Gastrocnemius medialis (tissue), 4 donors: ENCODE data around the gene ELMO1. TPM values are rescaled to one million over a fixed set of nuclear protein-coding genes. Genes with fewer than 3 reads are reported as not detected.
A peak's percentile ranks its signal among the peaks of the same experiment; 100 is the strongest.

Experiments
- ATAC-seq, 2 donors: fragments of 150-250 bp; one replicate each; pipeline ENCODE4 v1.9.1; 2016
- DNase-seq, 2 donors: peaks; one replicate each; pipeline ENCODE4 v3.0.0-alpha.2; 2019
- H3K27ac ChIP-seq, 4 donors: fragments of 200-600 bp; sonication (generic); 1 replicate in 1 of 4; 2 replicates in 3 of 4; pipeline ENCODE4 v1.5.1; 2016 to 2018; ENCODE audit warnings: mild to moderate bottlenecking in 2 of 4, moderate library complexity in 1 of 4
- H3K27me3 ChIP-seq, 3 donors: fragments of 200-600 bp; sonication (generic) in 2 of 3; 1 replicate in 1 of 3; 2 replicates in 2 of 3; pipeline versions ENCODE4 v1.5.1 to v1.6.0; 2016 to 2019; ENCODE audit warnings: mild to moderate bottlenecking in 1 of 3, moderate library complexity in 1 of 3
- H3K36me3 ChIP-seq, 2 donors: fragments of 200-600 bp; sonication (generic) in 1 of 2; one replicate each; pipeline ENCODE4 v1.5.1; 2017 to 2018
- H3K4me1 ChIP-seq, 2 donors: fragments of 200-600 bp; sonication (generic) in 1 of 2; one replicate each; pipeline ENCODE4 v1.5.1; 2016 to 2017; ENCODE audit warnings: mild to moderate bottlenecking in 2 of 2
- H3K4me3 ChIP-seq, 4 donors: fragments of 200-600 bp; sonication (generic) in 3 of 4; 1 replicate in 1 of 4; 2 replicates in 3 of 4; pipeline ENCODE4 v1.5.1; 2016 to 2019; ENCODE audit warnings: mild to moderate bottlenecking in 2 of 4
- H3K9me3 ChIP-seq, 3 donors: fragments of 200-600 bp; sonication (generic) in 2 of 3; 1 replicate in 1 of 3; 2 replicates in 2 of 3; pipeline ENCODE4 v1.5.1; 2016 to 2019
- CTCF ChIP-seq, 5 experiments: fragments of 450-650 bp in 3 of 5; fragments of 200-600 bp in 2 of 5; sonication (generic) in 2 of 5; IDR thresholded peaks in 4 of 5; conservative IDR thresholded peaks in 1 of 5; 1 replicate in 4 of 5; 2 replicates in 1 of 5; pipeline ENCODE4 v1.5.1; 2016 to 2019; ENCODE audit warnings: antibody characterized with exemption in 5 of 5, mild to moderate bottlenecking in 3 of 5, moderate library complexity in 3 of 5
- POLR2A ChIP-seq, 2 donors: fragments of 450-650 bp; IDR thresholded peaks; one replicate each; pipeline ENCODE4 v1.6.1; 2017; ENCODE audit warnings: antibody characterized with exemption in 2 of 2, mild to moderate bottlenecking in 2 of 2, moderate library complexity in 2 of 2
- in situ Hi-C, 4 donors: fragments of 200-750 bp; cut with MboI; loops; one replicate each; pipeline versions ENCODE4 v1.15.0 to v1.8.0; 2017; ENCODE audit warnings: low sequenced_read_pairs in 4 of 4
- intact Hi-C: fragments of 100-400 bp; cut with DNase I; formaldehyde crosslinking; loops from one replicate; pipeline ENCODE4 v1.15.1; 2023; ENCODE audit warnings: low total_unique reads
- total RNA-seq, 4 donors: library from RNA; depleted of rRNA; stranded (reverse); fragments of >200 nt; gene quantifications; one replicate each; pipeline versions ENCODE4 v1.1.0 to v1.2.3, GENCODE V29; 2016

The ELMO1 gene
- total RNA-seq, 4 donors from 2014 or later = 8.4 to 18.9 (median 14.6) TPM

GRCh38 chr7:37448011-37448635 lies 541 bp downstream of the ELMO1 start:
- no peaks in the 10 kb centered on the region for H3K36me3 ChIP-seq
- intact Hi-C loops = loop anchor here (10.0 kb wide), 3 partner anchors 93 to 213 kb away; no protein-coding TSS in a partner anchor
- H3K4me1 ChIP-seq = peaks cover 0 to 4% of the 10 kb centered on the region in 2 donors
- TF ChIP-seq POLR2A (IDR thresholded peaks at IDR 0.05) (peak in 1 of 2 donors; percentile 2), CTCF (IDR thresholded peaks at IDR 0.05 in 4 of 5, conservative IDR thresholded peaks at IDR 0.05 in 1 of 5) (no peak)
- H3K27ac ChIP-seq = peak overlapping the region; percentile 80 to 84 (median 82)
- DNase-seq = no peak
- H3K9me3 ChIP-seq = no peaks in the 10 kb centered on the region
- H3K27me3 ChIP-seq = peaks cover 8 to 26% (median 11%) of the 10 kb centered on the region in 3 donors
- in situ Hi-C loops = no loop called here
- no peak for ATAC-seq
- peak overlapping the region; percentile 62 to 78 (median 68) for H3K4me3 ChIP-seq

- ATAC-seq = no peak
- Histone ChIP-seq H3K27ac (peak overlapping the region; percentile 6 to 84 (median 82)), H3K4me1 (peaks cover 0 to 6% of the 10 kb centered on the region in 2 donors), H3K36me3 (no peaks in the 10 kb centered on the region), H3K27me3 (peaks cover 5 to 26% (median 11%) of the 10 kb centered on the region in 3 donors), H3K4me3 (no peak overlapping the region), H3K9me3 (no peaks in the 10 kb centered on the region)
- DNase-seq = no peak
- in situ Hi-C loops = no loop called here
- TF ChIP-seq POLR2A (IDR thresholded peaks at IDR 0.05) = no peak
- no peak for TF ChIP-seq CTCF (IDR thresholded peaks at IDR 0.05 in 4 of 5, conservative IDR thresholded peaks at IDR 0.05 in 1 of 5)
- intact Hi-C loops = loop anchor here (10.0 kb wide), 3 partner anchors 92 to 212 kb away; no protein-coding TSS in a partner anchor
Measured at GRCh38 chr7:37446371-37446770, 2.3 kb downstream of the ELMO1 start.

DNA sequence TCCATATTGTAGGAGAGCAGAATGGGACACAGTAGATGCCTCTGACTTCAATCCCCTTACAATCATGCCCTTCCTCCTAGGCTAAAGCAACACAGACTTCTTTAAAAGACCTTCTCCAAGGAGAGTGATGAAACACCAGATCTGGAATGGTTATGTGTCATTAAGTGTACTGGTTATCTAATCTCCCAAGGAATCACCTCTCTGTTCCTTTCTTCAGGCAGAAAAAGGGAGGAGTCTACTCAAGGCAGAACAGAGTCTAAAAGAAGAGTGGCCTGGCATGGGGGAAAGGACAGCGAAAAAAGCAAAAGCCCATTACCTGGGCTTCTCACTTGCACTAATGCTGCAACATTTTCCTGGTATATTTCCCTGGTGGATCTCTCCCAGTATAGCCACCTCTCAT lies 2.9 kb downstream of the ELMO1 start:
- in situ Hi-C loops = no loop called here
- H3K9me3 ChIP-seq = no peaks in the 10 kb centered on the region
- peaks cover 5 to 26% (median 11%) of the 10 kb centered on the region in 3 donors for H3K27me3 ChIP-seq
- ATAC-seq = no peak
- intact Hi-C loops = loop anchor here (10.0 kb wide), 3 partner anchors 91 to 211 kb away; no protein-coding TSS in a partner anchor
- TF ChIP-seq POLR2A (IDR thresholded peaks at IDR 0.05) (no peak), CTCF (IDR thresholded peaks at IDR 0.05 in 4 of 5, conservative IDR thresholded peaks at IDR 0.05 in 1 of 5) (no peak)
- H3K36me3 ChIP-seq = no peaks in the 10 kb centered on the region
- peak overlapping the region in 2 of 4 donors; percentile 13 to 27 for H3K27ac ChIP-seq
- peaks cover 0 to 7% of the 10 kb centered on the region in 2 donors for H3K4me1 ChIP-seq
- H3K4me3 ChIP-seq = no peak overlapping the region
- no peak for DNase-seq

DNA sequence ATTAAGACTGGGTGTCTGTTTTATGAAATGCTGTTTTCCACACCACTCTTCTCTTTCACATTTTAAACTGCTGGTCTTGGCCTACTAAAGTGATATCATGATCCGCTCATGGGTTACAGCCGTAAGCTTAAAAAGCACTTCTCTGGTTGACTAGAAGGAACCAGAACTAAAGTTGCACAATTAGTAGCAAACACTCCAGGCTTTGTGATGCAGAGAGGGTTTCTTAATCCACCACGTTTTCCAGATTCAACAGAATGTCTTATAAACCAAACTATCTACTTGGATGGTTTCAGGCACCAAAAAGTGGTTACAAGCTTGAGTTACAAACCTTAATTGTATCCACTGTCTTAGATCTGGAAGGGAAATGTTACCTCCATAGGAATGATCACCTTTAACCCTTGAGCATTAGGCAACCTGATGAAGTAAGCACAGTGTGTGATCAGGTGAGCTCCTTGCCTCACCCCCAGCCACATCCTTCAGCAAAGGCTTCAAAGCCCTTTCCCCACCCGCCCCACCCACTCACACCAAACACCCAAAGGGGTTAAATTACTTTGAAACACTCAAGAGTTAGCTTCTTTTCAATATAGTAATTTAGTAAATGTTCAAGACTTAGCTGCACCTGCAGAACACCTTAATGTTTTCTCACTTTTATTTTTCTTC lies 3.5 kb downstream of the ELMO1 start:
- H3K4me1 ChIP-seq = peaks cover 0 to 7% of the 10 kb centered on the region in 2 donors
- intact Hi-C loops = loop anchor here (10.0 kb wide), 3 partner anchors 90 to 210 kb away; no protein-coding TSS in a partner anchor

DNA sequence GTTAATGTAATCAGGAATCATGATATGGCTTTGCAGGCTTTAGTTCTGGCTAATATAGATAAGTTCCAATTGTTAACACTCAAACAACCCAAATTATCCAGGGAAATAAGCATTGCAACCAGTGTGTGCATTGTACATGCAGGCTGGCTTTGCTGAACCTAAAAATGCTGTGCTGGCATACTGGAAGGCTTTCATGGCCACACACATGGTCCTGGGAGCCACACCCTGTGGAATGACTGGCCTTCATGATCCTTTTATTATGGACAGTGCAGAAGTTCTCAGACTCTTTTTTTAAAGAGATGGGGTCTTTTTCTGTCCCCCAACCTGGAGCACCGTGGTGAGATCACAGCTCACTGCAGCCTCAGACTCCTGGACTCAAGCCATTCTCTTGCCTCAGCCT lies 5.0 kb downstream of the ELMO1 start:
- in situ Hi-C loops = no loop called here
- H3K9me3 ChIP-seq = no peaks in the 10 kb centered on the region
- H3K27ac ChIP-seq = peak overlapping the region in 1 of 4 donors; percentile 22
- no peak for ATAC-seq
- peaks cover 2 to 12% (median 11%) of the 10 kb centered on the region in 3 donors for H3K27me3 ChIP-seq
- H3K4me3 ChIP-seq = no peak overlapping the region
- DNase-seq = no peak
- H3K4me1 ChIP-seq = peaks cover 0 to 7% of the 10 kb centered on the region in 2 donors
- TF ChIP-seq CTCF (IDR thresholded peaks at IDR 0.05 in 4 of 5, conservative IDR thresholded peaks at IDR 0.05 in 1 of 5) = no peak
- no peaks in the 10 kb centered on the region for H3K36me3 ChIP-seq
- intact Hi-C loops = loop anchor here (10.0 kb wide), 3 partner anchors 89 to 209 kb away; no protein-coding TSS in a partner anchor

More for the DNA sequence above, 3.5 kb downstream of the ELMO1 start:
- Histone ChIP-seq H3K9me3 (no peaks in the 10 kb centered on the region), H3K36me3 (no peaks in the 10 kb centered on the region), H3K27me3 (peaks cover 5 to 26% (median 11%) of the 10 kb centered on the region in 3 donors), H3K4me3 (no peak overlapping the region), H3K27ac (peak overlapping the region in 3 of 4 donors; percentile 13 to 33 (median 27))
- in situ Hi-C loops = no loop called here
- DNase-seq (no peak), ATAC-seq (peak in 1 of 2 donors; percentile 26)
- TF ChIP-seq POLR2A (IDR thresholded peaks at IDR 0.05) = no peak
